ENCODE results near the gene PAX2.

GRCh38 chr10:100696477-100696901 lies 48.9 kb upstream of the PAX2 start:
- TF ChIP-seq CTCF (conservative IDR thresholded peaks at IDR 0.05) (no peak), EZH2 (IDR thresholded peaks at IDR 0.05; ENCODE audit: low read depth) (no peak)

Measured in PC-9 (cell line).